Measurements from ENCODE around the gene NOL9. TPM values are rescaled to one million over a fixed set of nuclear protein-coding genes. Genes with fewer than 3 reads are reported as not detected.

The NOL9 gene
- total RNA-seq, 2 experiments from 2014 or later = 32.5 to 39.1 TPM

- H3K9me3 Mint-ChIP-seq (ENCODE audit: low read depth) = no peaks in the 10 kb centered on the region
- CTCF ChIA-PET = interaction anchor here (0.7 to 1.2 kb wide), 2 partner anchors 12 to 58 kb away, joined by 3 read pairs; no protein-coding TSS in a partner anchor
- peaks cover 48% of the 10 kb centered on the region for H3K36me3 Mint-ChIP-seq
These were observed 7.0 kb downstream of the NOL9 start for GRCh38 chr1:6547301-6547700.

GRCh38 chr1:6546326-6546725, 8.0 kb downstream of the NOL9 start:
- no peaks in the 10 kb centered on the region for H3K9me3 Mint-ChIP-seq (ENCODE audit: low read depth)
- H3K4me1 Mint-ChIP-seq = peaks cover 31% of the 10 kb centered on the region
- CTCF ChIA-PET = interaction anchor here (0.7 to 4.8 kb wide), 2 partner anchors 8 to 57 kb away, joined by 3 to 27 read pairs; partner anchors contain the start of genes NOL9 and TAS1R1
- peak overlapping the region; percentile 84 for H3K27ac Mint-ChIP-seq
- peaks cover 50% of the 10 kb centered on the region for H3K36me3 Mint-ChIP-seq
- no peaks in the 10 kb centered on the region for H3K27me3 Mint-ChIP-seq
- H3K4me3 Mint-ChIP-seq = no peak overlapping the region
- no peak for DNase-seq
- ATAC-seq = no peak

More at GRCh38 chr1:6547301-6547700, 7.0 kb downstream of the NOL9 start:
- Mint-ChIP-seq H3K27ac (peak overlapping the region; percentile 84), H3K4me3 (no peak overlapping the region), H3K4me1 (peaks cover 35% of the 10 kb centered on the region), H3K27me3 (no peaks in the 10 kb centered on the region)
- no peak for ATAC-seq
- no peak for DNase-seq

- Mint-ChIP-seq H3K27ac (peak overlapping the region; percentile 84), H3K4me1 (peaks cover 31% of the 10 kb centered on the region), H3K9me3 (ENCODE audit: low read depth) (no peaks in the 10 kb centered on the region), H3K36me3 (peaks cover 54% of the 10 kb centered on the region), H3K4me3 (no peak overlapping the region), H3K27me3 (no peaks in the 10 kb centered on the region)
- ATAC-seq (peak; percentile 66), DNase-seq (no peak)
- CTCF ChIA-PET = interaction anchor here (0.8 to 4.8 kb wide), 3 partner anchors 9 to 26 kb away, joined by 4 to 27 read pairs (median 6); partner anchors contain the start of genes NOL9 and TAS1R1
These were observed 8.8 kb downstream of the NOL9 start for GRCh38 chr1:6545276-6546112.

DNA sequence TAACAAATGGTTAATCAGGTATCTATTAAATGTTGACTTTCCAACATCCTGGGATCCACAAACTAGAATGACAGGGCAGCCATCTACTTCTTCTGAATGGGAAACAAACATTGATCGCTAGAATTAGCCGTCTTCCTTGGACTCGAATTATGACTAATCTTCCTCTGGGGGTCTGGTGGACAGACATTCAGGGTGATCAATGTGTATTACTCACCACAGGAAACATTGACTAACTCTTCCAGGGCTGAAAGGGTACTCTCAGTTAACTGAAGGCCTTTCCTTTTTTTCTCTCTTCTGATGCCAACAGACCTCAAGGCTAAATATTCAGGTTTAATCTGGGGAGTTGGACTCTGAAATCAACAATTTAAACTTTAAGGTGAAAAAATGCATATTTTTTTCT, 9.5 kb downstream of the NOL9 start:
- peak overlapping the region; percentile 80 for H3K27ac Mint-ChIP-seq
- DNase-seq = no peak
- peaks cover 31% of the 10 kb centered on the region for H3K4me1 Mint-ChIP-seq
- CTCF ChIA-PET = interaction anchor here (0.9 to 4.8 kb wide), 2 partner anchors 9 to 26 kb away, joined by 4 to 27 read pairs; partner anchors contain the start of genes NOL9 and TAS1R1
- no peaks in the 10 kb centered on the region for H3K27me3 Mint-ChIP-seq
- H3K4me3 Mint-ChIP-seq = no peak overlapping the region
- H3K9me3 Mint-ChIP-seq (ENCODE audit: low read depth) = no peaks in the 10 kb centered on the region
- peaks cover 50% of the 10 kb centered on the region for H3K36me3 Mint-ChIP-seq
- ATAC-seq = peak; percentile 37

- DNase-seq = no peak
- Mint-ChIP-seq H3K4me1 (no peaks in the 10 kb centered on the region), H3K27me3 (no peaks in the 10 kb centered on the region), H3K27ac (no peak overlapping the region), H3K36me3 (peaks cover 13% of the 10 kb centered on the region), H3K4me3 (no peak overlapping the region), H3K9me3 (ENCODE audit: low read depth) (no peaks in the 10 kb centered on the region)
- ATAC-seq = no peak
- CTCF ChIA-PET = interaction anchor here (1.8 kb wide), 1 partner anchor 16 kb away, joined by 8 read pairs; the partner anchor contains the start of genes NOL9 and TAS1R1
These were observed 15.4 kb downstream of the NOL9 start for GRCh38 chr1:6538956-6539355.

GRCh38 chr1:6536291-6536690, 18.0 kb downstream of the NOL9 start:
- CTCF ChIA-PET = interaction anchor here (1.8 to 2.3 kb wide), 2 partner anchors 18 to 46 kb away, joined by 5 to 9 read pairs; partner anchors contain the start of genes NOL9 and TAS1R1
- H3K36me3 Mint-ChIP-seq = peaks cover 22% of the 10 kb centered on the region
- H3K4me3 Mint-ChIP-seq = no peak overlapping the region
- no peaks in the 10 kb centered on the region for H3K4me1 Mint-ChIP-seq
- H3K27me3 Mint-ChIP-seq = no peaks in the 10 kb centered on the region
- H3K9me3 Mint-ChIP-seq (ENCODE audit: low read depth) = no peaks in the 10 kb centered on the region
- DNase-seq (no peak), ATAC-seq (no peak)
- no peak overlapping the region for H3K27ac Mint-ChIP-seq

GRCh38 chr1:6535214-6535613, 19.1 kb downstream of the NOL9 start:
- ATAC-seq = no peak
- Mint-ChIP-seq H3K9me3 (ENCODE audit: low read depth) (no peaks in the 10 kb centered on the region), H3K27me3 (no peaks in the 10 kb centered on the region), H3K4me3 (no peak overlapping the region), H3K36me3 (peaks cover 27% of the 10 kb centered on the region), H3K27ac (no peak overlapping the region), H3K4me1 (no peaks in the 10 kb centered on the region)
- CTCF ChIA-PET = interaction anchor here (1.6 to 2.3 kb wide), 2 partner anchors 20 to 45 kb away, joined by 4 to 5 read pairs; partner anchors contain the start of genes NOL9 and TAS1R1
- no peak for DNase-seq

DNA sequence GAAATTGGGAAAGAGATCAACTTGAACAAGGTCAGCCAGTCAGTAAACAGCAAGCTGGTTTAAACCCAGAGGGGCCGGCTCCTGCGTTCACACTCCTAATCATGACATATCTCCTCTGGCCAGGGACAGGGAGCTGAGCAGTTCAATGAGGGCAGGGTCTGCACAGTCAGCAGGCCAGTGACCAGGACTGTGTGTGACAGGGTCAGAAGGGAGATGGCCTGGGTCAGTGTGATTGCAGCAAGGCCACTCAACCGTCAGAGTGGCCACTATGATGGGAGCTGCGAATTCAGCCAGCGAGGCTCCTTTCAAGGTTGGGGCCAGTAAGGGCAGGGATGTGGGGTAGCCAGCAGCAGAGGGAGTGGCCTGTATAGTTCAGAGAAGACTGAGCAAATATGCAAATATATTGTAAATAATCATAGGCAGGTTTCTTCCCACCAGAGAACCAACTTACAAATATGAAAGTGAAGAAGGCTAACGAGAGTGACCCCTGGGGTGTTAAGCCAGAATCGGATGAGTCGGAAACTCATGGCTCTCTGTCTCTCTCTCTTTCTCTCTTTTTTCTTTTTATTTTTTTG, 20.0 kb downstream of the NOL9 start:
- Mint-ChIP-seq H3K27ac (no peak overlapping the region), H3K27me3 (no peaks in the 10 kb centered on the region), H3K4me3 (no peak overlapping the region), H3K4me1 (no peaks in the 10 kb centered on the region), H3K9me3 (ENCODE audit: low read depth) (no peaks in the 10 kb centered on the region), H3K36me3 (peaks cover 24% of the 10 kb centered on the region)
- DNase-seq (no peak), ATAC-seq (no peak)
- CTCF ChIA-PET = interaction anchor here (0.7 to 1.6 kb wide), 3 partner anchors 10 to 22 kb away, joined by 3 to 4 read pairs (median 3); partner anchors contain the start of genes NOL9 and TAS1R1

DNA sequence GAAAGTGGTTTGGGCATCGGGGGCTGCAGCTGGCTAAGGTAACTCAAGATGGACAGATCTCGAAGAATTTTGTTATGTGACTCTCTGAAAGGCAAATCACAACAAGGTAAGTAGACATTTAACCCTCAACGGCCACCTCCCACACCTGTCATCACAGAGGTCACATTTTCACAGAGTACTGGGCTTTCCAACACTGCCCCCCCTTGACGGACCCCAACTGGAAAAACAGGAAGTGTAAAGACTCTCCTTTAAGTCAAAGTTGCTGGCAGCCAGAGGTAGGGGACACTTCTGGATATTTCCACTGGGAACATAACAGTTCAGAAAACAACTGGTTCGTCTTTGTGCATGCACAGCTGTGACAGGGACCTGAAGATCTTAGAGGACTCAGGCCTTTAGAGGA, 22.3 kb downstream of the NOL9 start:
- H3K27ac Mint-ChIP-seq = no peak overlapping the region
- no peak for DNase-seq
- H3K36me3 Mint-ChIP-seq = peaks cover 33% of the 10 kb centered on the region
- H3K27me3 Mint-ChIP-seq = no peaks in the 10 kb centered on the region
- H3K9me3 Mint-ChIP-seq (ENCODE audit: low read depth) = no peaks in the 10 kb centered on the region
- no peaks in the 10 kb centered on the region for H3K4me1 Mint-ChIP-seq
- CTCF ChIA-PET = no interaction called here
- H3K4me3 Mint-ChIP-seq = no peak overlapping the region
- no peak for ATAC-seq

DNA sequence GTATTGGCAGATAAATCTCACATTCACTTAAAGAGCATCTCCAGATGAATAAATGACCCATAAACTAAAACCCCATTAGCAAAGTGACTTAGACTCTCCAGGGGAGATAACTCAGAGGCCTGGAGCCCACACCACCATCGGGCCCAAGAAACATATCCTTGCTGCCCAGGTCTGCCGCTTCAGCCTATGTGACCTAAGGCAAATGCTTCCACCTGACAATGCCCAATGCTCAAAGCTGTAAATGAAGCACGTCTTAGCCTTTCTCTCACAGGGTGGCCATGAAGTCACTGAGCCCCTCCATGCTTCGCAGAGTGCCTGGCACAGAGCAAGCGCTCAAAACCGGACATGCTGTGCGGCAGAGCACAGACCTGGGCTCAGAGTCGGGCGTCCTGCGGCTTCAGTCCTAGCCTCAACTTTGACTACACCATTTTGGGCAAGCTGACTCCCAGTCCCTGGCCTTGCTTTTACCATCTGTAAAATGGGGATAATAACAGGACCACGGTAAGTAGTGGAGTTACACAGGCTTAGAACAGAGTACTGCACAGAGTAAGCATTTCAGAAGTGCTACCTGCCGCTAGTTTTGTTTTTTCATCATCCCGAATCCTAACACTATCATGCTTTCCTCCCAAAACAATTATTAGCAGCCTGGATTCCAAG, 23.7 kb downstream of the NOL9 start:
- CTCF ChIA-PET = no interaction called here
- DNase-seq (no peak), ATAC-seq (no peak)
- no peaks in the 10 kb centered on the region for H3K27me3 Mint-ChIP-seq
- no peak overlapping the region for H3K4me3 Mint-ChIP-seq
- peaks cover 41% of the 10 kb centered on the region for H3K36me3 Mint-ChIP-seq
- H3K4me1 Mint-ChIP-seq = no peaks in the 10 kb centered on the region
- no peaks in the 10 kb centered on the region for H3K9me3 Mint-ChIP-seq (ENCODE audit: low read depth)
- no peak overlapping the region for H3K27ac Mint-ChIP-seq

DNA sequence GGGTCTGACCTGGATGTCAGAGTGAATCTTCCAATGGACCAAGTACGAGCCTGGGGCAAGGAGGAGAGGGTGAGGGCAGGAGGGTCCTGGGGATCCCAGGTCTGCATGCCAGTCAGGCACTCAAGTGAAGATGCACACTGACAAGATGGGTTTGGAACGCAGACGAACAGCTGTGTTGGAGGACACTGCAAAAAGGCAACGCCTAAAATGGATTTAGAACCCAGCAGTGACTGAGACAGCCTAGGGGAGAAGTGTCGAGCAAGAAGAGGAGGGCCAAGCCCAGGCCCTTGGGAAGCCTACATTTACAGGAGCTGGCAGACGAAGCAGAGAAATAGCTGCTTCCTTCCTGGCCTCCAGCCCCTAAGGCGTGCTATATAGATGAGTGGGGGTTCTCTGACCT, 25.8 kb downstream of the NOL9 start:
- Mint-ChIP-seq H3K27me3 (no peaks in the 10 kb centered on the region), H3K4me3 (no peak overlapping the region), H3K27ac (no peak overlapping the region), H3K36me3 (peaks cover 45% of the 10 kb centered on the region), H3K4me1 (no peaks in the 10 kb centered on the region), H3K9me3 (ENCODE audit: low read depth) (no peaks in the 10 kb centered on the region)
- ATAC-seq (no peak), DNase-seq (no peak)
- CTCF ChIA-PET = interaction anchor here (1.6 kb wide), 1 partner anchor 39 kb away, joined by 3 read pairs; no protein-coding TSS in a partner anchor

- Mint-ChIP-seq H3K9me3 (ENCODE audit: low read depth) (no peaks in the 10 kb centered on the region), H3K27ac (no peak overlapping the region), H3K27me3 (no peaks in the 10 kb centered on the region), H3K4me1 (peaks cover 4% of the 10 kb centered on the region), H3K4me3 (no peak overlapping the region), H3K36me3 (peaks cover 31% of the 10 kb centered on the region)
- no peak for DNase-seq
- CTCF ChIA-PET = interaction anchor here (1.1 kb wide), 1 partner anchor 37 kb away, joined by 3 read pairs; no protein-coding TSS in a partner anchor
- ATAC-seq = no peak
These were observed 28.0 kb downstream of the NOL9 start for GRCh38 chr1:6526316-6526715.

DNA sequence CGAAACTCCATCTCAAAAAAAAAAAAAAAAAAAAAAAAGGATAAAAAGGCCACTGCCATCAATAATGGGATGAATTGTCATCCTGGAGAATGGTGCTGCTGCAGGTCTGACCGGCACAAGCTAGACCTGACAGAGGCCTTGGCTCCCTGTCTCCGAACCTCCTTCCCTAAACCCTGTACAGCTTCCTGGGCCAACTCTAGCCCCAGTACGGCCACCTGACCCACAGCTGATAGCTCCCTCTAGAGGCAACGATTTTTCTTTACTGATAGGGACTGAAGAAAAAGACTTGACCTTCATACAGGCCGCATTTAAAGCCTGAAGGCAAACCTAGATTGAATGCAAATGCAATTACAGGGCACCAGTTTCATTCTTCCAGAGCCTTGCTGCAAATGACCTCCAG, 30.7 kb downstream of the NOL9 start:
- no peak for DNase-seq
- Mint-ChIP-seq H3K9me3 (ENCODE audit: low read depth) (no peaks in the 10 kb centered on the region), H3K27ac (no peak overlapping the region), H3K36me3 (peaks cover 19% of the 10 kb centered on the region), H3K4me3 (no peak overlapping the region), H3K27me3 (no peaks in the 10 kb centered on the region), H3K4me1 (peaks cover 4% of the 10 kb centered on the region)
- ATAC-seq = no peak
- CTCF ChIA-PET = interaction anchor here (0.7 to 2.1 kb wide), 13 partner anchors 8 to 88 kb away, joined by 3 to 6 read pairs (median 3); partner anchors contain the start of genes NOL9 and TAS1R1
